SK-N-SH (cell line): ENCODE data around the gene PRKG1. TPM values are rescaled to one million over a fixed set of nuclear protein-coding genes. Genes with fewer than 3 reads are reported as not detected.
"Not testable (repeated sequence)": the region's sequence is repeated elsewhere in the genome, so short reads cannot be mapped to it uniquely, and the experiment has no call there.

Experiments used
- CTCF ChIA-PET: fragments of 300-600, 350-600 bp; formaldehyde crosslinking; extraction: SDS; loops from one replicate; lab custom pipeline; 2021; lab: Yijun Ruan, JAX
- POLR2A ChIA-PET: fragments of 350-600 bp; sonication (Branson Sonifier 250); formaldehyde crosslinking; extraction: SDS; loops from one replicate; lab custom pipeline; 2020; ENCODE audit warnings: antibody characterized with exemption, inconsistent platforms; lab: Yijun Ruan, JAX
- DNase-seq: peaks from one replicate; pipeline ENCODE4 v3.0.0; 2012
- H2AFZ ChIP-seq: fragments of 200-600 bp; sonication (generic); 2 replicates; pipeline ENCODE4 v1.8.1; 2016; ENCODE audit warnings: antibody characterized with exemption, mild to moderate bottlenecking, low read depth
- H3F3A ChIP-seq: fragments of 200-600 bp; sonication (generic); replicated peaks from 2 replicates; pipeline ENCODE3; 2016; ENCODE audit warnings: antibody characterized with exemption, mild to moderate bottlenecking; ENCODE audit not compliant: insufficient read depth
- H3K27ac ChIP-seq, 2 experiments: fragments of 200-500 bp in 1 of 2; fragments of 200-600 bp in 1 of 2; sonication (Bioruptor generic) in 1 of 2; sonication (generic), shearing (Covaris generic) in 1 of 2; 2 replicates each; pipeline versions ENCODE4 v1.5.1 to v1.6.1; 2014 to 2016; ENCODE audit warnings: low read depth in 2 of 2, inconsistent platforms in 1 of 2, low read length in 1 of 2, mild to moderate bottlenecking in 1 of 2, mixed read lengths in 1 of 2
- H3K27me3 ChIP-seq: fragments of 200-600 bp; sonication (generic), shearing (Covaris generic); 2 replicates; pipeline ENCODE4 v1.6.1; 2016; ENCODE audit warnings: mixed run types; ENCODE audit not compliant: insufficient read depth
- H3K36me3 ChIP-seq, 2 experiments: fragments of 200-500 bp in 1 of 2; fragments of 200-600 bp in 1 of 2; sonication (Bioruptor generic) in 1 of 2; sonication (generic) in 1 of 2; replicated peaks in 1 of 2; 2 replicates each; pipeline versions ENCODE3 to v1.5.1; 2014 to 2016; ENCODE audit warnings: low read length in 1 of 2, mild to moderate bottlenecking in 1 of 2; ENCODE audit not compliant: insufficient read depth in 2 of 2, control insufficient read depth in 1 of 2
- H3K4me1 ChIP-seq, 2 experiments: fragments of 200-500 bp in 1 of 2; fragments of 200-600 bp in 1 of 2; sonication (Bioruptor generic) in 1 of 2; sonication (generic), shearing (Covaris generic) in 1 of 2; 2 replicates each; pipeline versions ENCODE4 v1.5.1 to v1.6.1; 2014 to 2016; ENCODE audit warnings: low read depth in 1 of 2, low read length in 1 of 2, mixed run types in 1 of 2; ENCODE audit not compliant: insufficient read depth in 2 of 2, control insufficient read depth in 1 of 2
- H3K4me2 ChIP-seq: fragments of 200-600 bp; sonication (generic), shearing (Covaris generic); 2 replicates; pipeline ENCODE4 v1.6.1; 2017; ENCODE audit warnings: mixed run types
- H3K4me3 ChIP-seq, 2 experiments: fragments of 200-500 bp in 1 of 2; fragments of 200-600 bp in 1 of 2; sonication (Bioruptor generic) in 1 of 2; sonication (generic), shearing (Covaris generic) in 1 of 2; 2 replicates each; pipeline versions ENCODE4 v1.5.1 to v1.8.1; 2014 to 2016; ENCODE audit warnings: low read depth in 2 of 2, inconsistent platforms in 1 of 2, low read length in 1 of 2, mild to moderate bottlenecking in 1 of 2, mixed read lengths in 1 of 2, moderate library complexity in 1 of 2
- H3K79me2 ChIP-seq: fragments of 200-600 bp; sonication (generic); 2 replicates; pipeline ENCODE4 v1.8.1; 2017; ENCODE audit warnings: mild to moderate bottlenecking; ENCODE audit not compliant: insufficient read depth
- H3K9ac ChIP-seq: fragments of 200-600 bp; sonication (generic); 2 replicates; pipeline ENCODE4 v1.6.1; 2017; ENCODE audit warnings: mixed run types
- H3K9me2 ChIP-seq: fragments of 200-600 bp; sonication (generic); 2 replicates; pipeline ENCODE4 v1.6.1; 2017; ENCODE audit warnings: mixed run types
- H3K9me3 ChIP-seq: fragments of 200-600 bp; sonication (generic); 2 replicates; pipeline ENCODE4 v1.6.1; 2017; ENCODE audit warnings: mixed run types, mild to moderate bottlenecking, moderate library complexity
- H4K20me1 ChIP-seq: fragments of 200-600 bp; sonication (generic); 2 replicates; pipeline ENCODE4 v1.6.1; 2017; ENCODE audit warnings: mild to moderate bottlenecking, mixed run types; ENCODE audit not compliant: insufficient read depth
- EP300 ChIP-seq, 2 experiments: IDR thresholded peaks; 2 replicates each; pipeline versions ENCODE4 v1.4.0 to v1.6.1; 2012; ENCODE audit warnings: borderline replicate concordance in 1 of 2, low read depth in 1 of 2, low read length in 1 of 2
- FOXJ3 ChIP-seq: sonication (generic); formaldehyde crosslinking; IDR thresholded peaks from 2 replicates; pipeline ENCODE4 v1.5.1; 2020; ENCODE audit warnings: mild to moderate bottlenecking, missing genetic modification reagents
- FOXM1 ChIP-seq: IDR thresholded peaks from 2 replicates; pipeline ENCODE4 v1.4.0; 2012; ENCODE audit warnings: low read depth, mild to moderate bottlenecking
- RXRA ChIP-seq: IDR thresholded peaks from 2 replicates; pipeline ENCODE4 v1.4.0; 2012; ENCODE audit warnings: low read depth, mild to moderate bottlenecking, borderline replicate concordance
- WGBS: methylation state at CpG from one replicate; pipeline ENCODE4 v1.1.6; 2017; ENCODE audit warnings: low lambda C conversion rate; 5-methylcytosine and 5-hydroxymethylcytosine counted together
- polyA plus RNA-seq, 3 experiments: library from polyadenylated mRNA; depleted of rRNA; stranded (reverse); fragments of >200 nt; gene quantifications; 2 replicates each; pipeline ENCODE4 v1.2.3, GENCODE V29; 2012
- TF ChIP-seq, protein P1 (sequence below): IDR thresholded peaks from 2 replicates; pipeline ENCODE4 v1.4.0; 2012; ENCODE audit warnings: low read depth, borderline replicate concordance
- TF ChIP-seq, protein P2 (sequence below): IDR thresholded peaks from 2 replicates; pipeline ENCODE4 v1.4.0; 2012; ENCODE audit warnings: low read depth
- TF ChIP-seq, protein P3 (sequence below): fragments of 150-350 bp; IDR thresholded peaks from 2 replicates; pipeline ENCODE4 v1.6.1; 2016; ENCODE audit warnings: mild to moderate bottlenecking, low read depth, low read length

PRKG1 gene
- polyA plus RNA-seq, 1 of the 3 experiments (the other 2 are of a cell fraction): 4.1 TPM

DNA sequence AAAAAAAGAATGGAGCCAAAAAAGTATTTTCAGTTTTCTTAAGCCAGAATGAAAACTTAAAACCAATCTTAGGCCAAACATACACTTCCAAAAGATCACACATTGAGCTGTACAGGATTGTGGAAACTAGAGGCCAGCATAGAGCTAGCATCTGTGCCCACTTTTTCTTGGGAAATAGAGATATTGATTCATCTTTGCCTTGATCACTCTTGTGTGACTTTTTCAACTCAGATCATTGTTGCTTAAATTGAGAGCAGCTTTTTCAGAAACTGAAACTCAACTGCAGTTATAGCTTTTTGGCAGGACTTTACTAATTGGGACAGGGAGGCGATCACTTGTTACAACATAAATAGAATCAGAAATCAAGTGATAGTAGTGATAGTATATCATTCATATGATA is 132.2 kb downstream of the PRKG1 start (continued):
- TF ChIP-seq, protein P1, sequence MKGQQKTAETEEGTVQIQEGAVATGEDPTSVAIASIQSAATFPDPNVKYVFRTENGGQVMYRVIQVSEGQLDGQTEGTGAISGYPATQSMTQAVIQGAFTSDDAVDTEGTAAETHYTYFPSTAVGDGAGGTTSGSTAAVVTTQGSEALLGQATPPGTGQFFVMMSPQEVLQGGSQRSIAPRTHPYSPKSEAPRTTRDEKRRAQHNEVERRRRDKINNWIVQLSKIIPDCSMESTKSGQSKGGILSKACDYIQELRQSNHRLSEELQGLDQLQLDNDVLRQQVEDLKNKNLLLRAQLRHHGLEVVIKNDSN: no peak

DNA sequence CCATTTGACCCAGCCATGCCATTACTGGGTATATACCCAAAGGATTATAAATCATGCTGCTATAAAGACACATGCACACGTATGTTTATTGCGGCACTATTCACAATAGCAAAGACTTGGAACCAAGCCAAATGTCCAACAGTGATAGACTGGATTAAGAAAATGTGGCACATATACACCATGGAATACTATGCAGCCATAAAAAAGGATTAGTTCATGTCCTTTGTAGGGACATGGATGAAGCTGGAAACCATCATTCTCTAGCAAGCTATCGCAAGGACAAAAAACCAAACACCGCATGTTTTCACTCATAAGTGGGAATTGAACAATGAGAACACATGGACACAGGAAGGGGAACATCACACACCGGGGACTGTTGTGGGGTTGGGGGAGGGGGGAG is 138.7 kb downstream of the PRKG1 start:
- H4K20me1 ChIP-seq, H3K27me3 ChIP-seq, H3K4me3 ChIP-seq, H3K27ac ChIP-seq, CTCF ChIA-PET, DNase-seq, H3K36me3 ChIP-seq, H3F3A ChIP-seq, H3K9ac ChIP-seq, H3K9me2 ChIP-seq, H3K4me2 ChIP-seq, POLR2A ChIA-PET, H3K79me2 ChIP-seq, H3K4me1 ChIP-seq, H3K9me3 ChIP-seq, H2AFZ ChIP-seq: not testable (repeated sequence)
- 98% methylated on average over 5 of the region's 5 CpGs for WGBS

DNA sequence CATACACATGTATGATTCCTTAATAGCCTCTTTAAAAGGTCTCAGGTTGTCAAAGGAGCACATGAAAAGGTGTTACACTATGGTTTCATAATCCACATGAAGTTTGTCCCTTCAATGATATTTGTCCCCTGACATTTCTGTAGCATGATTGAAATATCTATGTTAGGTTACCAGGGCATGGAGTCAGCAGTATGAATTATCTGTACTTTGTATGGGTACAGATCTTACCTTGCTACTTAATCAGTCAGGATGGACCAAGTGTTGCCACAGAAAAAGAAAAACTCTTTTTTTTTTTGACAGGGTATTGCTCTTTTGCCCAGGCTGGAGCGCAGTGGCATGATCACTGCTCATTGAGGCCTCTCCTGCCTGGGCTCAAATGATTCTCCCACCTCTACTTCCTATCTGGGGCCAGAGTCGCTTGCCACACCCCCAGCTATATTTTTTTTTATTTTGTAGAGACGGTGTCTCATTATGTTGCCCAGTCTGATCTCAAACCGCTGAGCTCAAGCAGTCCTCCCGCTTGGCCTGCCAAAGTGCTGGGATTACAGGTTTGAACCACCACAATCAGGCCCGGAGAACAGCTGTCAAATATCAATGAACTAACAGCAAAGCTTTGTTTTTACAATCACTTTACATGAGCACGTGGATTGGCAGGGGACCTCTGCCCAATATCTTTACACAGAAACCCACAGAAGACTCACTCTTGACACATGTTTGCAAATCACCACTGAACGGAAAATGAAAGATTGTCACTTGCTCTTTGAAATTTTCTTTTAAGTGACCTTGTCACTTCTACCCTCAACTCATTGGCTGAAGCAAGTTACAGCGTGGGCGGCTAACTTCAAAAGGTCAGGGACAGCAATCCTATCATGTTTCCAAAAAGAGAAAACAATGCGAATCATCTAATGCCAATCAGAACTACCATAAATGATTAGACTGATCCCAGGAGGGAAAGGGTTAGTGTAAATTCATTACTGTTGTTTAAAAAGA is 140.2 kb downstream of the PRKG1 start:
- DNase-seq: no peak
- 87% methylated on average over 11 of the region's 11 CpGs for WGBS
- H3K4me2 ChIP-seq: no peak overlapping the region
- H3K9me3 ChIP-seq: no peaks in the 10 kb centered on the region
- H2AFZ ChIP-seq: no peak overlapping the region
- H3K4me1 ChIP-seq: no peaks in the 10 kb centered on the region; a peak in 1 of 4 replicates
- TF ChIP-seq FOXJ3 (CRISPR knock-in tag): no peak
- H3F3A ChIP-seq: no peaks in the 10 kb centered on the region
- no peak overlapping the region for H3K27ac ChIP-seq
- no peak overlapping the region for H3K4me3 ChIP-seq
- no peak overlapping the region for H3K9ac ChIP-seq
- ChIA-PET CTCF (no interaction called here), POLR2A (no interaction called here)
- no peaks in the 10 kb centered on the region for H3K27me3 ChIP-seq
- H3K79me2 ChIP-seq: no peaks in the 10 kb centered on the region
- H3K9me2 ChIP-seq: no peaks in the 10 kb centered on the region
- H3K36me3 ChIP-seq: no peaks in the 10 kb centered on the region
- no peaks in the 10 kb centered on the region for H4K20me1 ChIP-seq

DNA sequence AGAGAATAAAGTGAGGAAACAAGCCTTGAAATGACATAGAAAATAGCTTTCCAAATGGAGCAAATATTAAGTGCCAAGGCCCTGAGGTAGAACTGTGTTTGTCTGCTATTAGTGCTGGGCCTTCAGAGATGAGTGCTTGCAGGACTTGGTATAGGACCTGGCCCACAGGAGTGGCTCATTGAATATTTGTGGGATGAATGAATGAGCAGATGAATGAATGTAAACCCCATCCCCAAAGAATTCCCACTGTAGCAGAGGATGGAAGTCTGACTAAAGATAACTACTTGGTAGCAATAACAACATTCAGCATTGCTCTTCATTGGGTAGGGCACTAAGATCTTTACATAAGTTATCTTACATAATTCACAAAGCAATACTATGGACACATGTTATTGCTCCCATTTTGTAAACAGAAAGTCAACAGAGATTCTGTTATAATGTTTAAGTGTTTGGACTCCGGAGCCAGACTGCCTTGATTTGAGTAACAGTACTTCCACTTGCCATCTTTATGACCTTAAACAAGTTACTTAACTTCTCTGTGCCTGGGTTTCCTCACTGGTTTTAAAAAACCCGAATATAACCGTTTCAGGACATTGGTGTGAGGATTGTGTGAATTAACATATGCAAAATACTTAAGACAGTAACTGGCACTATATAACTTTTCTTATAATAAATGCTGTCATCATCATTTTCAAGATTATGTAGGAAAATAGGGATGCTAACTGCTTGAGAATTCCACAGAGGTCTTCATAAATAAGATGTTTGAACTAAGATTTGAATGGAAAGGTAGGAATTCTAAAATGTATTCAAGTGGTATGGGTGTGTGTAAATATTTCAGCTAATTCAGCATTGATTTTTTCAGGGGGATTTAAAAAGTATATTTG is 141.9 kb downstream of the PRKG1 start:
- Histone ChIP-seq H3K27me3 (no peaks in the 10 kb centered on the region), H2AFZ (no peak overlapping the region), H3K4me1 (no peaks in the 10 kb centered on the region), H3K4me3 (no peak overlapping the region), H3F3A (no peaks in the 10 kb centered on the region), H3K79me2 (no peaks in the 10 kb centered on the region), H3K9me3 (no peaks in the 10 kb centered on the region), H3K9me2 (no peaks in the 10 kb centered on the region), H3K4me2 (no peak overlapping the region), H3K9ac (no peak overlapping the region), H3K36me3 (no peaks in the 10 kb centered on the region), H3K27ac (no peak overlapping the region), H4K20me1 (no peaks in the 10 kb centered on the region)
- ChIA-PET POLR2A (no interaction called here), CTCF (no interaction called here)
- DNase-seq: no peak
- TF ChIP-seq, protein P2, sequence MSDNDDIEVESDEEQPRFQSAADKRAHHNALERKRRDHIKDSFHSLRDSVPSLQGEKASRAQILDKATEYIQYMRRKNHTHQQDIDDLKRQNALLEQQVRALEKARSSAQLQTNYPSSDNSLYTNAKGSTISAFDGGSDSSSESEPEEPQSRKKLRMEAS: no peak
- TF ChIP-seq RXRA (no peak), EP300 (IDR thresholded peaks at IDR 0.05; ENCODE audit: borderline replicate concordance in 1 of 2, low read depth in 1 of 2, low read length in 1 of 2) (no peak), FOXM1 (no peak)
- TF ChIP-seq, protein P3, sequence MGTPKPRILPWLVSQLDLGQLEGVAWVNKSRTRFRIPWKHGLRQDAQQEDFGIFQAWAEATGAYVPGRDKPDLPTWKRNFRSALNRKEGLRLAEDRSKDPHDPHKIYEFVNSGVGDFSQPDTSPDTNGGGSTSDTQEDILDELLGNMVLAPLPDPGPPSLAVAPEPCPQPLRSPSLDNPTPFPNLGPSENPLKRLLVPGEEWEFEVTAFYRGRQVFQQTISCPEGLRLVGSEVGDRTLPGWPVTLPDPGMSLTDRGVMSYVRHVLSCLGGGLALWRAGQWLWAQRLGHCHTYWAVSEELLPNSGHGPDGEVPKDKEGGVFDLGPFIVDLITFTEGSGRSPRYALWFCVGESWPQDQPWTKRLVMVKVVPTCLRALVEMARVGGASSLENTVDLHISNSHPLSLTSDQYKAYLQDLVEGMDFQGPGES: no peak
- 70% methylated on average over 3 of the region's 3 CpGs for WGBS
